Mammary epithelial cell (primary cell): ENCODE results near the gene NCOA1.

Source experiments
- CTCF ChIP-seq, 2 donors: IDR thresholded peaks in 1 of 2; conservative IDR thresholded peaks in 1 of 2; 2 replicates each; pipeline ENCODE4 v1.5.1; 2011 to 2012; ENCODE audit warnings: inconsistent platforms in 2 of 2, low read length in 2 of 2, mild to moderate bottlenecking in 2 of 2, control low read depth in 1 of 2, low read depth in 1 of 2; ENCODE audit not compliant: insufficient read depth in 1 of 2; ENCODE audit errors: extremely low read depth in 1 of 2
- EZH2 ChIP-seq: IDR thresholded peaks from 2 replicates; pipeline ENCODE4 v1.6.1; 2012; ENCODE audit warnings: low read length, inconsistent platforms, borderline replicate concordance

GRCh38 chr2:24621779-24622538 lies 130.9 kb downstream of the NCOA1 start:
- TF ChIP-seq CTCF (conservative IDR thresholded peaks at IDR 0.05 in 1 of 2, IDR thresholded peaks at IDR 0.05 in 1 of 2; ENCODE audit: extremely low read depth in 1 of 2, insufficient read depth in 1 of 2, low read depth in 1 of 2, low read length in 2 of 2) (no peak), EZH2 (no peak)
